ENCODE measurements around the gene CCDC51. TPM values are rescaled to one million over a fixed set of nuclear protein-coding genes. Genes with fewer than 3 reads are reported as not detected.

The CCDC51 gene
- total RNA-seq, 1 experiment from 2014 or later, result 29.3 TPM

GRCh38 chr3:48402907-48403306, 37.0 kb downstream of the CCDC51 start:
- peaks cover 14 to 39% of the 10 kb centered on the region in 2 experiments for H3K4me1 ChIP-seq (ENCODE audit: control insufficient read depth in 1 of 2, insufficient read depth in 2 of 2, low read length in 2 of 2)
- no peak for ATAC-seq
- no peak overlapping the region for H3K4me2 ChIP-seq (ENCODE audit: low read length)
- no peaks in the 10 kb centered on the region for H3K9me2 ChIP-seq (ENCODE audit: insufficient read depth)
- intact Hi-C loops (cut with micrococcal nuclease), result no loop called here
- no peaks in the 10 kb centered on the region for H3K27me3 ChIP-seq (ENCODE audit: insufficient read depth, low read length)
- RAD21 ChIA-PET (ENCODE audit: low non-redundant PET in 1 of 2, low total read pairs in 2 of 2, uncharacterized antibody in 2 of 2, unreplicated experiment in 2 of 2), result interaction anchor here (4.0 to 4.1 kb wide), 2 partner anchors 33 kb away, joined by 54 to 59 read pairs; no protein-coding TSS in a partner anchor
- H4K20me1 ChIP-seq (ENCODE audit: insufficient read depth), result no peaks in the 10 kb centered on the region
- no peak overlapping the region for H3K4me3 ChIP-seq (replicated peaks in 1 of 2; ENCODE audit: low read depth in 1 of 2, low read length in 2 of 2)
- POLR2A ChIA-PET, result no interaction called here
- no TSS peak for BruUV-seq (replicated peaks)
- no peaks in the 10 kb centered on the region for H3K9me3 ChIP-seq (ENCODE audit: control insufficient read depth in 1 of 2, insufficient read depth in 1 of 2, low read depth in 1 of 2, low read length in 2 of 2)
- no peak overlapping the region for H2AFZ ChIP-seq (ENCODE audit: low read depth, low read length, poor library complexity, severe bottlenecking)
- TF ChIP-seq RAD21 (IDR thresholded peaks at IDR 0.05; ENCODE audit: low read depth), result no peak
- TF ChIP-seq MAX (IDR thresholded peaks at IDR 0.05), result no peak
- TF ChIP-seq EZH2phosphoT487 (IDR thresholded peaks at IDR 0.05; ENCODE audit: borderline replicate concordance), result no peak
- TF ChIP-seq REST (IDR thresholded peaks at IDR 0.05; ENCODE audit: low read depth), result no peak
- TF ChIP-seq ATF3 (IDR thresholded peaks at IDR 0.05), result no peak
- no peak for TF ChIP-seq ZNF274 (IDR thresholded peaks at IDR 0.05; ENCODE audit: low read depth, low read length)
- TF ChIP-seq FOSL1 (IDR thresholded peaks at IDR 0.05; ENCODE audit: low read depth), result no peak
- no peak for TF ChIP-seq SRF (IDR thresholded peaks at IDR 0.05; ENCODE audit: low read depth)
- no peak for TF ChIP-seq ZBTB33 (IDR thresholded peaks at IDR 0.05; ENCODE audit: extremely low read depth, insufficient replicate concordance, low read length)
- H3K27ac ChIP-seq (ENCODE audit: low read depth, low read length), result peak overlapping the region; percentile 64
- DNase-seq (ENCODE audit: low read depth, low spot score), result no peak
- H3K79me2 ChIP-seq (ENCODE audit: insufficient read depth, low read length), result no peaks in the 10 kb centered on the region
- CTCF ChIA-PET, result interaction anchor here (8.0 kb wide), 1 partner anchor 32 kb away, joined by 386 read pairs; no protein-coding TSS in a partner anchor
- H3K36me3 ChIP-seq (ENCODE audit: control insufficient read depth in 1 of 2, insufficient read depth in 2 of 2, low read length in 2 of 2), result peaks cover 0 to 2% of the 10 kb centered on the region in 2 experiments; a peak in 1 of 4 replicates
- H3K9ac ChIP-seq (ENCODE audit: low read length), result 0 out of 2 replicates have a peak overlapping the region, but pooled peaks have one; percentile 23
